MCF 10A (cell line): ENCODE data around the gene TMEM41A. TPM values are rescaled to one million over a fixed set of nuclear protein-coding genes. Genes with fewer than 3 reads are reported as not detected.

ENCODE experiments used
- BruUV-seq: library from RNA; stranded (reverse); fragments of 400-500 nt; replicated peaks from 2 replicates; lab custom pipeline; 2021; lab: Mats Ljungman, UMichigan
- CTCF ChIA-PET: fragments of 300-600 bp; sonication (Branson Sonifier 250); formaldehyde crosslinking; extraction: SDS; loops from one replicate; lab custom pipeline; 2021; ENCODE audit warnings: antibody characterized with exemption, inconsistent platforms; lab: Yijun Ruan, JAX
- POLR2A ChIA-PET: fragments of 300-600, 350-650 bp; sonication (Branson Sonifier 250); formaldehyde crosslinking; extraction: SDS; loops from one replicate; lab custom pipeline; 2020; ENCODE audit warnings: antibody characterized with exemption, inconsistent platforms; lab: Yijun Ruan, JAX
- DNase-seq: peaks from one replicate; pipeline ENCODE4 v3.0.0-alpha.2; 2018; ENCODE audit not compliant: unreplicated experiment
- H3K27ac Mint-ChIP-seq: one replicate; pipeline ENCODE4 v1.8.0; 2022; ENCODE audit warnings: mild to moderate bottlenecking, low read depth, mixed read lengths; ENCODE audit not compliant: unreplicated experiment
- H3K27me3 Mint-ChIP-seq: one replicate; pipeline ENCODE4 v1.8.0; 2022; ENCODE audit warnings: mixed read lengths; ENCODE audit not compliant: insufficient read depth, unreplicated experiment
- H3K36me3 Mint-ChIP-seq: one replicate; pipeline ENCODE4 v1.8.0; 2022; ENCODE audit warnings: mild to moderate bottlenecking, moderate library complexity, mixed read lengths; ENCODE audit not compliant: insufficient read depth, unreplicated experiment
- H3K4me1 Mint-ChIP-seq: one replicate; pipeline ENCODE4 v1.8.0; 2022; ENCODE audit warnings: mixed read lengths; ENCODE audit not compliant: insufficient read depth, unreplicated experiment
- H3K4me3 Mint-ChIP-seq: one replicate; pipeline ENCODE4 v1.8.0; 2022; ENCODE audit warnings: mild to moderate bottlenecking, moderate library complexity, mixed read lengths; ENCODE audit not compliant: unreplicated experiment
- H3K9me3 Mint-ChIP-seq: one replicate; pipeline ENCODE4 v1.8.0; 2022; ENCODE audit warnings: mixed read lengths; ENCODE audit not compliant: unreplicated experiment
- CTCF ChIP-seq: fragments of 200-600 bp; IDR thresholded peaks from one replicate; pipeline ENCODE4 v1.8.0; 2022; ENCODE audit warnings: antibody characterized with exemption, mild to moderate bottlenecking; ENCODE audit not compliant: unreplicated experiment
- intact Hi-C: fragments of 100-400 bp; cut with micrococcal nuclease; formaldehyde crosslinking; loops from 2 replicates; pipeline ENCODE4 v1.14.1; 2022
- total RNA-seq: library from RNA; stranded (reverse); gene quantifications from 2 replicates; pipeline ENCODE4 v1.2.3, GENCODE V29; 2022

Gene TMEM41A
- total RNA-seq, 1 experiment from 2014 or later: 15.3 TPM

DNA sequence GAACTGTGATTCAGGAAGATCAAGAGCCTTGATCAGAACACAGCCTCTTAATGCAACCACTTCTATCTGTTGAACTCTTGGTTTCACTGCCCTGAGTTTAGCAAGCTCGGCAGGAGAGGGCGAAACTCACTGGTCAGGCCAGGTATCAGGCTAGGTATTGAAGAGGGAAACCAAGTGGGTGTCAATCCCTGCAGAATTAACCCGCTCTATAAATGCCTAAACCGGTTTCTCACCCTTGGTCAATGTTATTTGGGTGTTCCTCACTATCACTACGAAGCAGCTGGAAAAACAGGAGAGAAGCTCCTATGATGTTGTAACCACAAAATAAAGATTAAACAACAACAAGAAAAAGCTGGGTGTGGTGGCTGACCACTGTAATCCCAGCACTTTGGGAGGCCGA, 29.7 kb upstream of the TMEM41A start:
- H3K27me3 Mint-ChIP-seq: no peaks in the 10 kb centered on the region
- no peaks in the 10 kb centered on the region for H3K9me3 Mint-ChIP-seq
- intact Hi-C loops: no loop called here
- ChIA-PET CTCF (interaction anchor here (0.6 to 1.8 kb wide), 6 partner anchors 8 to 1256 kb away, joined by 3 to 5 read pairs (median 3); no protein-coding TSS in a partner anchor), POLR2A (interaction anchor here (0.6 kb wide), 1 partner anchor 98 kb away, joined by 3 read pairs; no protein-coding TSS in a partner anchor)
- H3K4me3 Mint-ChIP-seq: no peak overlapping the region
- no peaks in the 10 kb centered on the region for H3K4me1 Mint-ChIP-seq
- BruUV-seq: no TSS peak
- TF ChIP-seq CTCF: no peak
- no peaks in the 10 kb centered on the region for H3K36me3 Mint-ChIP-seq
- no peak overlapping the region for H3K27ac Mint-ChIP-seq
- no peak for DNase-seq

- TF ChIP-seq CTCF: no peak
- ChIA-PET CTCF (interaction anchor here (0.6 to 0.9 kb wide), 2 partner anchors 32 to 612 kb away, joined by 5 read pairs; no protein-coding TSS in a partner anchor), POLR2A (no interaction called here)
- BruUV-seq: no TSS peak
- H3K27me3 Mint-ChIP-seq: peaks cover 5% of the 10 kb centered on the region
- no peaks in the 10 kb centered on the region for H3K4me1 Mint-ChIP-seq
- peak; percentile 63 for DNase-seq
- no peak overlapping the region for H3K27ac Mint-ChIP-seq
- intact Hi-C loops: no loop called here
- no peaks in the 10 kb centered on the region for H3K9me3 Mint-ChIP-seq
- H3K4me3 Mint-ChIP-seq: no peak overlapping the region
- H3K36me3 Mint-ChIP-seq: no peaks in the 10 kb centered on the region
These were observed 28.5 kb upstream of the TMEM41A start for GRCh38 chr3:185527364-185527763.

- no peaks in the 10 kb centered on the region for H3K9me3 Mint-ChIP-seq
- no peaks in the 10 kb centered on the region for H3K36me3 Mint-ChIP-seq
- POLR2A ChIA-PET: no interaction called here
- H3K4me3 Mint-ChIP-seq: no peak overlapping the region
- TF ChIP-seq CTCF: no peak
- H3K27me3 Mint-ChIP-seq: peaks cover 12% of the 10 kb centered on the region
- DNase-seq: no peak
- H3K4me1 Mint-ChIP-seq: no peaks in the 10 kb centered on the region
- BruUV-seq: no TSS peak
- H3K27ac Mint-ChIP-seq: no peak overlapping the region
- CTCF ChIA-PET: interaction anchor here (0.6 to 0.7 kb wide), 2 partner anchors 48 to 613 kb away, joined by 3 to 5 read pairs; no protein-coding TSS in a partner anchor
- intact Hi-C loops: no loop called here
These were observed 27.6 kb upstream of the TMEM41A start for GRCh38 chr3:185526349-185526951.

GRCh38 chr3:185521349-185522138, 22.7 kb upstream of the TMEM41A start:
- no peak for TF ChIP-seq CTCF
- BruUV-seq: no TSS peak
- peaks cover 12% of the 10 kb centered on the region for H3K27me3 Mint-ChIP-seq

More at GRCh38 chr3:185521349-185522138, 22.7 kb upstream of the TMEM41A start:
- intact Hi-C loops: no loop called here
- ChIA-PET POLR2A (no interaction called here), CTCF (interaction anchor here (0.9 kb wide), 1 partner anchor 61 kb away, joined by 4 read pairs; no protein-coding TSS in a partner anchor)
- no peaks in the 10 kb centered on the region for H3K9me3 Mint-ChIP-seq
- no peak for DNase-seq
- H3K4me3 Mint-ChIP-seq: no peak overlapping the region
- no peaks in the 10 kb centered on the region for H3K36me3 Mint-ChIP-seq
- no peaks in the 10 kb centered on the region for H3K4me1 Mint-ChIP-seq
- no peak overlapping the region for H3K27ac Mint-ChIP-seq
